OCI-LY7 (cell line): ENCODE measurements around the gene KIRREL3.

Experiments used
- EZH2phosphoT487 ChIP-seq: fragments of 200-600 bp; sonication (generic); IDR thresholded peaks from 2 replicates; pipeline ENCODE4 v1.6.1; 2018; ENCODE audit warnings: low read depth, borderline replicate concordance, mild to moderate bottlenecking, mixed run types, antibody characterized with exemption, low read length, moderate library complexity, mixed read lengths
- TF ChIP-seq, protein P1 (sequence below): fragments of 200-600 bp; sonication (generic); conservative IDR thresholded peaks from 2 replicates; pipeline ENCODE4 v1.5.1; 2014; ENCODE audit warnings: mild to moderate bottlenecking, antibody characterized with exemption, low read length, moderate library complexity, mixed read lengths

DNA sequence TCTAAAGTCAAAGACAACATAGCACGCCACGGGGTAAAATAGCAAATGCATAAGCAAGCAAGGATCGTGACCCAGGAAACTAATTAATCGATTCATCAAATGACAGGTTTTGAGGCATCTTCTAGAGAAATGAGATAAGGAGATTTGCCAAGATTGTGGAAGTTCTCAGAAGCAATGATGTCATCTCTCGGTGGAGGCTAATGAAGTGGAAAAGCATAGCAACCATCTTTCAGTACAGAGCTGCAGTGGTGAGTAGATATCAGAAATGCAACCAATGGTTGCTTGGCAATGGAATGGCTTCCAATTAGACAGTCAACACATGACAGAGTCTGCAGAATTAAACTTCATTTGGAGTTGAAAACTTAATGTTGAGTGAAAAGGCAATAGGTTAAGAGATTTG is 116.0 kb downstream of the KIRREL3 start:
- TF ChIP-seq, protein P1, sequence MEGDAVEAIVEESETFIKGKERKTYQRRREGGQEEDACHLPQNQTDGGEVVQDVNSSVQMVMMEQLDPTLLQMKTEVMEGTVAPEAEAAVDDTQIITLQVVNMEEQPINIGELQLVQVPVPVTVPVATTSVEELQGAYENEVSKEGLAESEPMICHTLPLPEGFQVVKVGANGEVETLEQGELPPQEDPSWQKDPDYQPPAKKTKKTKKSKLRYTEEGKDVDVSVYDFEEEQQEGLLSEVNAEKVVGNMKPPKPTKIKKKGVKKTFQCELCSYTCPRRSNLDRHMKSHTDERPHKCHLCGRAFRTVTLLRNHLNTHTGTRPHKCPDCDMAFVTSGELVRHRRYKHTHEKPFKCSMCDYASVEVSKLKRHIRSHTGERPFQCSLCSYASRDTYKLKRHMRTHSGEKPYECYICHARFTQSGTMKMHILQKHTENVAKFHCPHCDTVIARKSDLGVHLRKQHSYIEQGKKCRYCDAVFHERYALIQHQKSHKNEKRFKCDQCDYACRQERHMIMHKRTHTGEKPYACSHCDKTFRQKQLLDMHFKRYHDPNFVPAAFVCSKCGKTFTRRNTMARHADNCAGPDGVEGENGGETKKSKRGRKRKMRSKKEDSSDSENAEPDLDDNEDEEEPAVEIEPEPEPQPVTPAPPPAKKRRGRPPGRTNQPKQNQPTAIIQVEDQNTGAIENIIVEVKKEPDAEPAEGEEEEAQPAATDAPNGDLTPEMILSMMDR, result no peak
- no peak for TF ChIP-seq EZH2phosphoT487
